ENCODE data around the gene EPHA1.

EPHA1 gene

DNA sequence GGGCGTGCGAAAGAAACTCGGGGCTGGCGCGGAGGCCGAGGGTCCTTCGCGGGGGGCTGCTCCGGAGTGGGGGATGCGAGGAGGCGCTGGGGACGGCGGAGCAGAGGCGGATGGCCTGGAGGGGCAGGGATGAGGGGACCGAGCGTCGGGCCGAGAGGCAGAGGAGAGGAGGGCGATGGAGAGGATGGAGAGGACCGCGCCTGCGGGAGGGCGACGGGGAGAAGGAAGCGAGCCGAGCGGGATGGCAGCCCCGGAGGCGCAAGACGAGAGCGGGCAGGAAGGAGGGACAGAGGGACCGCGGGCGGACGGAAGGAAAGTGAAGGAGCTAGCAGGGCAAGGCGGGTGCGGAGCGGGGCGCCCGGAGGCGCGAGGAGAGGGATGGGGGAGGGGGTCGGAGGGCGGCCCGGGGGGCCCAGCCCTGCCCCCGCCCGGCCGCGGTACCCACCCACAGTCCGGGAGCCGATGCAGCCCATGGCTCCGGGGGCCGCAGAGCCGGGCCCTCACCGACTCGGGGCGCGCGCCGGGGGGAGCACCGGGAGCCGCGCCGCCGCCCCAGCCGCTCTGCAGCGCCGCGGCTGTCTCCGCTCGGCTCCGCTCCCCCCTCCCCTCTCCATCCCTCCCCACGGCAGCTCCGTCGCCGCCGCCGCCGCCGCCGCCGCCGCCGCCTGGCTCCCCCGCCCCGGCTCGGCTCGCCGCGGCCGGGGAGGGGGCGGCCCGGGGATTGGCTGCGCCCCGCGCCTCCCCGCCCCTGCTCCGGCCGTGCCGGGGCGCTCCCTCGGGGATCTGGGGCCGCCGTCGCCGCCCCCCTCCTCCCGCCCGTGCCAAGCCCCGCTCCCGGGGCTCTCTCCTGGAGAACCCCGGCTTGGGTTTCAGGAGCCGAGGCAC, 46.3 kb downstream of the EPHA1 start, which contains the start of gene FAM131B:
Gene FAM131B, minus strand, starts transcription at position 583 of the 885 bp plus-strand sequence. Its CDS starts 110 bp downstream, at position 473.
- in situ Hi-C loops (cut with HindIII; ENCODE audit: low sequenced_read_pairs): no loop called here
- DNase-seq (ENCODE audit: low read depth): no peak
- TF ChIP-seq, protein P1, sequence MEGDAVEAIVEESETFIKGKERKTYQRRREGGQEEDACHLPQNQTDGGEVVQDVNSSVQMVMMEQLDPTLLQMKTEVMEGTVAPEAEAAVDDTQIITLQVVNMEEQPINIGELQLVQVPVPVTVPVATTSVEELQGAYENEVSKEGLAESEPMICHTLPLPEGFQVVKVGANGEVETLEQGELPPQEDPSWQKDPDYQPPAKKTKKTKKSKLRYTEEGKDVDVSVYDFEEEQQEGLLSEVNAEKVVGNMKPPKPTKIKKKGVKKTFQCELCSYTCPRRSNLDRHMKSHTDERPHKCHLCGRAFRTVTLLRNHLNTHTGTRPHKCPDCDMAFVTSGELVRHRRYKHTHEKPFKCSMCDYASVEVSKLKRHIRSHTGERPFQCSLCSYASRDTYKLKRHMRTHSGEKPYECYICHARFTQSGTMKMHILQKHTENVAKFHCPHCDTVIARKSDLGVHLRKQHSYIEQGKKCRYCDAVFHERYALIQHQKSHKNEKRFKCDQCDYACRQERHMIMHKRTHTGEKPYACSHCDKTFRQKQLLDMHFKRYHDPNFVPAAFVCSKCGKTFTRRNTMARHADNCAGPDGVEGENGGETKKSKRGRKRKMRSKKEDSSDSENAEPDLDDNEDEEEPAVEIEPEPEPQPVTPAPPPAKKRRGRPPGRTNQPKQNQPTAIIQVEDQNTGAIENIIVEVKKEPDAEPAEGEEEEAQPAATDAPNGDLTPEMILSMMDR (IDR thresholded peaks at IDR 0.05; ENCODE audit: low read depth, low read length, missing control alignments): no peak
- H3K4me3 ChIP-seq (ENCODE audit: low read depth, low read length): peak within 1 kb of the TSS; percentile 49

DNA sequence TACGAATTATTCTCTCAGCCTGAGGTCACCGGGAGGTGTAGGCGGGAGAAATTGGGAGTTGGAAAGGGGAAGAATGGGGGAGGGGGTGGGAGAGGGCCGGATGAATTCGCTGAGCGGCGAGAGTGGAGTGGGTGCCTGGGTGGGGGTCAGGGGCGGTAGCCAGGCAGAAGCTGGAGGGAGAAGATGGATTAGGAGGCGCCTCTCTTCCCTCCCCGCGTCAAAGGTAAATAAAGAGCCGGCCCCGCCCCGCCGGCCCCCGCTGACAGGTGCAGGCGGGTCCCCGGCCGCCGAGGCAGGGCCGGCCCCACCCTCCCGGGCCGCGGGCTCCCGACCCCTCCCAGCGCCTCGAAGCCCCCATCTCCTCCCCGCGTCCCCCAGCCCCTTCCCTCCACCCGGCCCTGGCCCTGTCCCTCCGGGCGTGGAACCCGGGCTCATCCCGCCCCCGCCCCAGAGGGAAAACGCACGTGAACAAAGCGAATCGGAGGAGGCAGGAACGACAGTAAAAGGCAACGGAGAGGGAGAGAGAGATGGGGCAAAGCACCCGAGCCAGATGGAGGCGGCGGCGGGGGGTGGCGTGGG, 47.0 kb downstream of the EPHA1 start:
- no peak for DNase-seq (ENCODE audit: low read depth)
- TF ChIP-seq, protein P1 (IDR thresholded peaks at IDR 0.05; ENCODE audit: low read depth, low read length, missing control alignments): no peak
- H3K4me3 ChIP-seq (ENCODE audit: low read depth, low read length): peak overlapping the region; percentile 49
- in situ Hi-C loops (cut with HindIII; ENCODE audit: low sequenced_read_pairs): no loop called here

DNA sequence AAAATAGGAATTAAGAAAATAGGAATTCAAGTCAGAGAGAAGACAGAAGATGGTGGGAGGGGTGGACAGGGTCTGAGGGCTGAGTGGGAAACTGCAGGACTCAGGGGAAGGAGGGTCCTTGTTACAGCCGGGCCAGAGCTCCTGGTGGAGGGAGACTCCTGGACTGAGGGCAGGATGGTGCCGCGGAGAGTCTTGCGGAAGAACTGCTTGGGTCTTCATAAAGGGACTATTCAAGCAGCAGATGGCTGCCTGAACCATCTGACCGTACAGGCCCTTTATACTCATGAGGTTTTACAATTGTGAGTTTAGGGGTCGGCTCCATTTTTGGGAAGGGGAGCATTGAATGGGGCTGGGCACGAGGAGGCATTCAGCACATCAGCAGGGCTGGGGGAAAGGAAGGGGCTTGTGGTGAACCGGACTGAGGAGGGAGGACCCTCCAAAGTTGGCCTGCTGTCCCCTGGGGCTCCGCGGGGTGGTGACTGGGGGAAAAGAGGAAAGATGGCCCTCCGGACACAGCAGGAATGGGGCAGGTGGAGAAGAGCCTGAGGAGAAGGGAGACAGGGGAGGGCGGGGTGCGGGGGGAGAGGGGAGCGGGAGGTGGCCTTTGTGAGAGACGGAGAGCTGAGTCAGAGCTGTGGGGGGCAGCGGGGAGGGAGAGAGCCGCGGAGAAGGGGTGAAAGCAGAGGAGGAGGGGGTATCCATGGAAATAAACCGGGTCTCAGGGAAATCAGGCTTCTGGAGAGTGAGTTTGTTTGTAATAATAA, 47.7 kb downstream of the EPHA1 start:
- in situ Hi-C loops (cut with HindIII; ENCODE audit: low sequenced_read_pairs): no loop called here
- no peak overlapping the region for H3K4me3 ChIP-seq (ENCODE audit: low read depth, low read length)
- no peak for DNase-seq (ENCODE audit: low read depth)
- TF ChIP-seq, protein P1 (IDR thresholded peaks at IDR 0.05; ENCODE audit: low read depth, low read length, missing control alignments): no peak

DNA sequence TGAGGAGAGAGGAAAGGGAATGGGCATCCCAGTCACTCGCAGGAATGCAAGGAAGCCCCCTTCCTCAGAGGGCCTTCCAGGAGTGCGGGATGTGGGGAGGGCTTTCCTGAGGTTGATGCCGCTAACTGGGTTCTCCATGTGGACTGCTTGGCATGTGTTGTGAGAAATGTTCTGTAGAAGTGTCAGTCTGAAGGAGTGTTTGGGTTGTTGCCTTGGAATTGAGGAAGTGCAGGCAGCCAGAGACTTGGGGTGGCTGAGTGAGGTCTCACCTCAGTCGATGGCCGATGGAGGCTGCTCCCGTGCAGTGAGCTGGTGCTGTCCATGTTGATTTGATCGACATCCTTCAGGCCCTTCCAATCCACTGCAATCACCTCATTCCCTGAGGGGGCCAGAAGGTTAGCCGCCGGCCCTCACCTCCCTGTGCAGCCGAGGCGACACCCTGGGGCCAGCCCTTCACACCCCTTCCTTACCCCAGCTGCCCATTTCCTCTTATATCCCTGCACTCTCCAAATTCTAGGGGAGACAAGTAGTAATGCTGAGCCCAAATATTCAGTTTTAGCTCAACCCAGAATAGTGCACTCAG, 48.8 kb downstream of the EPHA1 start:
- no peak overlapping the region for H3K4me3 ChIP-seq (ENCODE audit: low read depth, low read length)
- no peak for DNase-seq (ENCODE audit: low read depth)
- in situ Hi-C loops (cut with HindIII; ENCODE audit: low sequenced_read_pairs): no loop called here
- TF ChIP-seq, protein P1 (IDR thresholded peaks at IDR 0.05; ENCODE audit: low read depth, low read length, missing control alignments): no peak

DNA sequence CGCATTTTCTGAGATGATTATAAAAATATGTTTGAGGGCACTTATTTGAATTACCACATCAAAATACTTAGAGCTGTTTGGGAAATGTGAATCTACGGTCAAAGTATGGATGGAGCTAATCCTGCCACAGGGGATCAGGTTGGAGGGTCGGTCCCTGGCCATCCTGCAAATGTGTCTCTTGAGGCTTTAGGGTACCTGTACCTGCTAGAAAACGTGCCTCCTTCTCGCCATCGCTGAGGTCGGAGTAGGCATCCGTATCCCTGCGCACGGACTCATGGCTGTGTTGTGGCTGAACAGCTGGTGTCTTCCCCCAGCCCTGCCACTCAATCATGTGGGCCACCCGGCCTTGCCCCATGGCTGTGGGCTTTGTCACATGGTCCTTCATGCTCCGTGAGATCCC, 50.0 kb downstream of the EPHA1 start:
- no peak overlapping the region for H3K4me3 ChIP-seq (ENCODE audit: low read depth, low read length)
- in situ Hi-C loops (cut with HindIII; ENCODE audit: low sequenced_read_pairs): no loop called here
- no peak for DNase-seq (ENCODE audit: low read depth)
- TF ChIP-seq, protein P1 (IDR thresholded peaks at IDR 0.05; ENCODE audit: low read depth, low read length, missing control alignments): no peak

Data from astrocyte of the cerebellum (primary cell).